Ecto neural progenitor cell (in vitro differentiated cells): ENCODE data around the gene SNRK.
"Not testable (repeated sequence)": the region's sequence is repeated elsewhere in the genome, so short reads cannot be mapped to it uniquely, and the experiment has no call there.

Experiments
- DNase-seq: peaks from one replicate; pipeline ENCODE4 v3.0.0-alpha.2; 2018; ENCODE audit warnings: low spot score

SNRK gene

DNA sequence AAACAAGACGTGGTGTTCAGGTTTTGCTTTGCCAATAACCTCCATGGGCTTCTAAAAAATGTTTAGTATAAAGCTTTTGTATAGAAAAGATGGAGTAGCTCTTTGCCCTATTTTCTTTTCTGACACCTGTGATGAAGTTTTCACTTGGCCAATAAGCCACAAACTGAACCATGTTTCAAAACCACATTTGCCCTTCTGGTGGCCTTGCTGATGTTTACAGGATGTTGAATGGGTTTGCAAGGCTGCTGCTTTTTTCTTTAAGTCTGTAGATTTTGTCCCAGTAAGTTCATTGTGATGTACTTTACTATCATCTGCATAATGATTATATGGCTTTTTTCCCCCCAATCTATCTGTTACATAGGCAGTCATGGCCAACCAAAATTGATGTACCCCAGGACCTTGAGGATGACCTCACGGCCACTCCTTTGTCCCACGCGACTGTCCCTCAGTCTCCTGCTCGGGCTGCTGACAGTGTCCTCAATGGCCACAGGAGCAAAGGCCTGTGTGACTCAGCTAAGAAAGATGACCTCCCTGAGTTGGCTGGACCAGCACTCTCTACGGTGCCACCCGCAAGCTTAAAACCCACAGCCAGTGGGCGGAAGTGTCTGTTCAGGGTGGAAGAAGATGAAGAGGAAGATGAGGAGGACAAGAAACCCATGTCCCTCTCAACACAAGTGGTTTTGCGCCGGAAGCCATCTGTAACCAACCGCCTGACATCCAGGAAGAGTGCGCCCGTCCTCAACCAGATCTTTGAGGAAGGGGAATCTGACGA lies 60.8 kb downstream of the SNRK start:
- DNase-seq: no peak

GRCh38 chr3:43347774-43348173 lies 61.4 kb downstream of the SNRK start:
- DNase-seq: no peak

GRCh38 chr3:43348350-43348749 lies 62.0 kb downstream of the SNRK start:
- DNase-seq: no peak

DNA sequence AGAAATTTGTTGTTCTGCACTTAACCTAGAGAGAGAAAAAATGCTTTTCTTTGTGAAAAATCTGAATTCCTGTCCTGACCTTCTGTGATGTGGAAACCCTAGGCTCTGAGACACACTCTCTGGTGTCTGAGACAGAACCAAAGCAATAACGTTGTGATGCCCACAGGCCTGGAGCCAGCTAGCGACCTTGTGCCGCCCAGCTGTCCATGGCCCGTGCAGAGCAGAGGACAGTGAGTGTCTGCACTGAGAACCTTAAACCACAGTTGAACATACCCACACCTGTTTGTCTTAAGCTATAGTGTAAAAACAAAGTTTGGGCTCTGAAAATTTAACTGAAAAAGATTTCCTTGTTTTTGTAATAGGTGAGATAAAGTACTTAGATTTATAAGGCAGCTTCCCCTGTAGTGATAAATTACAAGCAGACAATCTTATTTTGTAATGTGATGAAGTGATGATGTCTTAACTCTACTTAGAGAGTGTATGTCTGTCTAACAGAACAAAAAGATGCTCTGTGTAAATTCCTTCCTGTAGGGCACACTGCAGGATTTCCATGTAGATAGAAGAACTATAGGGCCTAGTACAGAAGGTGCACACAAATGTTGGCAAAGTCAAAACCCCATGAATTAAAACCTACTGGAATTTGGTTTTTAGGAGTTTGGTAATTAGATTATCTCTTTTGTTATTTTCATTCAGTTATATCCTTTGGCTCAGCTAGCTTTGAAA lies 62.7 kb downstream of the SNRK start:
- DNase-seq: no peak

DNA sequence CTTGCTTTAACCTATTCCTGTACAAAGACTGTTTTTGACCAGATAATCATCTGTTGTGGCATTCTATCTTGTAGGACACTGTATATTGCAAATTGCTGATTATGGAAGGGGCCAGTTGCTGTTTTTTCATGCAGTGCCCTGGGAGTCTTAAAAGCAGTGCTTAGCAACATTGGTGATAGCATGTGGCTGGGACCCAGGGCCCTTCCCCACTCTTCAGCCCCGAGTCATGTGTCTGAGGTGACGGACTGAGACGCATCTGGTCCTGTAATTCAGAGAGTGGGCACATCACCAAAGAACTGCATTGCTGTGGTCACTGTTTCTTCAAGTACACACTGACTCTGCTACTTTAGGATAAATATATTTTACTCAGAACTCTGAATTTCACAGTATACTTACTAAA lies 63.4 kb downstream of the SNRK start:
- no peak for DNase-seq

- no peak for DNase-seq
Measured at GRCh38 chr3:43353393-43353792, 67.1 kb downstream of the SNRK start.

DNA sequence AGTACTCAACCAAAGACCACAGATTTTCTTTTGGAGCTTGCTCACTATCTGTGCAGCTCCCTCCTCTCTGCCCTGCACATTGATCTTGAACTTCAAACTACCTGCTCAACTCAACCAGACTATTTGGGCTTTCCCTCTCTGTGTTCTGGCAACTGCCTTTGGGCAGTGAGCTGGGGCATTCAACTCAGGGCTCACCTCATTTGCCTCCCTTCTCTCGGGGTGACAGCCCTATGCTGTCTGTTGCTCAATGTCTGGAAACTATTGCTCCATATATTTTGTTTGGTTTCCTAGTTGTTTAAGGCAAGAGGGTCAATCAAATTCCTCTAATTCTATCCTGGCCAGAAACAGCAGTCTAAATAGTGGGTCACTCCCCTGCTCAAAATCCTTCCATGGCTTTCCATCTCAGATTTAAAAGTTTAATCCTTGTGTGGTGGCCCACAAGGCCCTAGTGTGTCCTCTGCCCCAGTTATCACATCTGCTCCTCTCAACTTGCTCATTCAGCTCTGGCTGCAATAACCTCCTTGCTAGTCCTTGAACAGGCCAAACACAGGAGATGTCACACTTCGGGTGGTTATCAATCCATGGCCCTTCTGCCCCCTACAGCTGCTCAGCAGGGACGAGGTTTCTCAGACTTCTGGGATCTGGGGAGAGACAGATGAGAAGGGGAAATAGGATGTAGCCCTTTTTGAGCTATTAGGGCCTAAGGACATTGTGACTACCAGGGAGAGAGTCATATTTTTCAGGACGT lies 67.8 kb downstream of the SNRK start:
- DNase-seq: no peak

DNA sequence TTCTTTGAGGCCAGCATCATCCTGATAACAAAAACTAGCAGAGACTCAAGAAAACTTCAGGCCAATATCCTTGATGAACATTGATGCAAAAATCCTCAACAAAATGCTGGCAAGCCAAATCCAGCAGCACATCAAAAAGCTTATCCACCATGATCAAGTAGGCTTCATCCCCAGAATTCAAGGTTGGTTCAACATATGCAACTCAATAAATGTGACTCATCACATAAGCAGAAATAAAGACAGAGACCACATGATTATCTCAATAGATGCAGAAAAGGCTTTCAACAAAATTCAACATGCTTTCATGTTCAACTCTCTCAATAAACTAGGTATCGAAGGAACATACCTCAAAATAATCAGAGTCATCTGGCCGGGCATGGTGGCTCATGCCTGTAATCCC lies 69.7 kb downstream of the SNRK start:
- not testable (repeated sequence) for DNase-seq

DNA sequence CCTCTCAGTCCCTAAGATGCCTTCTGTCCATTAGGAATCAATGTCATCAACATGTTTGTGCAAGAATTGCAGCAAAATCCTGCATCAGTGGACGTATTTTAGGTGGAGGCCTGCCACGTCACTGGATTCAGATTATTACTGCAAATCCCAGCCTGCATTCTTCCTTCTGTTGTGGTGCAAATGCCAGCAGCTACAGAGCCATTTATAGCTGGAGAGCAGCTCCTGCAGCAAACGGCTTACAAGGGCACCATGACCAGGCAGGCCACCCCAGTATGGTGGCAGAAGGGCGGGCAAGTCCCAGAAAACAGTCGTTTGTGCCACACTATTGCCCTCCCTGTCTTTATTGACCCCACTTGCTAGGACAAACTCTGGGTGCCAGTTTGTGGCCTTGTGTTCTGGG lies 74.7 kb downstream of the SNRK start:
- DNase-seq: no peak

- DNase-seq: no peak
Measured at GRCh38 chr3:43362183-43362582, 75.8 kb downstream of the SNRK start.

DNA sequence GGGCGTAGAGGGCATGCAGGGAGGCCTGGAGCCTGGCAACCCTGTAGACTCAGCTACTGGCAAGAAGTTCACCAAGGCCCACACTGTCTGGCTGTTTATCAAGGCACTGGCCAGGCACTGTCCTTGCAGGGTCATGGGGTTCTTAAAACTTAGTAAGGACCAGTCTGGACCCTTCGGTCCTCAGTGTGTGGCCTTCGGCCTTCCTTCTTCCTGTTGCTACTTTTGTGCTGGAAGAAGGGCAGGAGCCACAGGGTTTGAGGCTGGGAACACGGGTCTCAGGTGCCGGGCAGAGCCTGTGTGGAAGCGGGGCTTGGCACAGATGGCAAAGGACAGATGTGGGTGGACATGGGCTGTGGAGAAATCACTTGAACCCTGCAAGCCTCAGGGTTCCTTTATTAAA lies 76.6 kb downstream of the SNRK start:
- DNase-seq: no peak

- DNase-seq: no peak
Measured at GRCh38 chr3:43363621-43364266, 77.4 kb downstream of the SNRK start.

- no peak for DNase-seq
Measured at GRCh38 chr3:43364494-43364893, 78.2 kb downstream of the SNRK start.

DNA sequence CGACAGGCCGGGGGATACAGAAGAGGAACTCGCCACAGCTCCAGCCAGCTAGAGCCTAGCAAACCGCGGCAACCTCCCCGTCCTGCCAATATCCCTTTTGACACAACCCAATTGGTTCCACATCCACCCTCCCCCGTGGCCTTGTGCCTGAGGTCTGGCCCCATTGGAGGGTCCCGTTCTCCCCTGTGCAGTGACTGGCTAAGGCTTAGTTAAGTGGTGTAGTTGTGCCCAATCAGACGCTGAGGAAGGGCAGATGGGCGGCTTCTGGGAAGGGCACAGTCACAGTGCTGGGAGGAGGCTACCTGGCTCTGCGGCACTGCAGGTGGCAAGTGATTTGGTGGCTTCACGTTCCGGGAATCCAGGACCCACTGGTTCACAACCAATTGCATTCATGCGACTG lies 78.6 kb downstream of the SNRK start:
- no peak for DNase-seq

- no peak for DNase-seq
Measured at GRCh38 chr3:43365601-43366305, 79.4 kb downstream of the SNRK start.

- DNase-seq: no peak
Measured at GRCh38 chr3:43366481-43366880, 80.1 kb downstream of the SNRK start.

DNA sequence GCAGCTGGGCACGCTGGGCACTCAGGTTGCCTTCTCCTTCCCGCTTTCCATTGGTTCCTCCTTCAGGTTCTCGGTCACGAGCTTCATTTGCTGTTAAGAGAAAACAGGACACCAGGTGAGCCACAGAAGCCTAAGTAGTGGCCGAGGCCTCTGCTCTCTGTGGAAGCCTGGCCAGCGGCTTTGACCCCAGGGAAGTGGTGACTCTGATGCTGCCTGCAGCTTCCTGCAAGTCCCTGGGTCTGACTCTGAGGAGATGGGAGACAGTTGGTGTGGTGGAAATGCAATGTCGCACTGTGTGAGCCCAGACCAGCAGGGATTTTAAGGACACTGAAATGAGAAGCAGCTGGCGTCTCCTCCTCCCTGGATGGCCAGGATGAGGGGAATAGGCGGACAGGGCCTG lies 80.5 kb downstream of the SNRK start:
- no peak for DNase-seq

- no peak for DNase-seq
Measured at GRCh38 chr3:43369404-43370292, 83.3 kb downstream of the SNRK start.

GRCh38 chr3:43370293-43370980 lies 84.1 kb downstream of the SNRK start:
- no peak for DNase-seq

DNA sequence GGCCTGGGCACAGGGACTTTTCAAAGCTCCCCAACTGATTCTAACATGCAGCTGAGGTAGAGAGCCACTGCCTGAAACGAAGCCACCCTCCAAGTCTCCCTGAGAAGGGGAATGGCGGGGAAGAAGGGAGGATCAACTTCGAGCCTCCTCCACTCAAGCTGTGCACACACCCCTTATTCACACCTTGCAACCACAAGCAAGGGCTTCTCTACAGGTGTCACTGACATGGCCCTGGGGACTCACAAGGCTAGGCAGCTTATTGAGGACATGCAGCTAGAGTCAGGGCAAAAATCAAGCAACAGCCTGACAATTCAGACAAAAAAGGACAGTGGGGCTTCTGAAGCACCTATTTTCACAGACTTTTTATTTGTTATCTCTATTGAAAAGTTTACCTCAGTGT lies 85.2 kb downstream of the SNRK start:
- no peak for DNase-seq
